HCT116 (cell line): ENCODE measurements around the gene GZMA.

Source experiments
- ATF3 ChIP-seq: IDR thresholded peaks from 2 replicates; pipeline ENCODE4 v1.6.1; 2012
- CTCF ChIP-seq, 3 experiments: fragments of 200-600 bp in 1 of 3; sonication (generic) in 1 of 3; IDR thresholded peaks in 2 of 3; conservative IDR thresholded peaks in 1 of 3; 2 replicates each; pipeline ENCODE4 v1.5.1; 2012 to 2017; ENCODE audit warnings: low read depth in 2 of 3, low read length in 2 of 3, antibody characterized with exemption in 1 of 3, borderline replicate concordance in 1 of 3, control low read depth in 1 of 3, mild to moderate bottlenecking in 1 of 3, mixed read lengths in 1 of 3, mixed run types in 1 of 3, moderate library complexity in 1 of 3; ENCODE audit not compliant: insufficient read depth in 1 of 3
- EZH2 ChIP-seq: fragments of 200-600 bp; sonication (generic); IDR thresholded peaks from 2 replicates; pipeline ENCODE4 v1.6.1; 2017; ENCODE audit warnings: antibody characterized with exemption, mixed run types
- REST ChIP-seq: IDR thresholded peaks from 2 replicates; pipeline ENCODE4 v1.6.1; 2012; ENCODE audit warnings: low read depth

GRCh38 chr5:55151923-55152842 lies 49.7 kb downstream of the GZMA start:
- no peak for TF ChIP-seq CTCF (IDR thresholded peaks at IDR 0.05 in 2 of 3, conservative IDR thresholded peaks at IDR 0.05 in 1 of 3; ENCODE audit: borderline replicate concordance in 1 of 3, insufficient read depth in 1 of 3, low read depth in 2 of 3, low read length in 2 of 3)
- TF ChIP-seq ATF3 = no peak
- no peak for TF ChIP-seq REST
- no peak for TF ChIP-seq EZH2
